GM23338 (cell line): Measurements from ENCODE around the gene ULK4. TPM values are rescaled to one million over a fixed set of nuclear protein-coding genes. Genes with fewer than 3 reads are reported as not detected.

ENCODE experiments used
- ATAC-seq: fragments of 200-7000 bp; cut with Tn5 transposase; 3 replicates; pipeline ENCODE4 v1.9.1; 2020
- DNase-seq: peaks from one replicate; pipeline ENCODE4 v3.0.0-alpha.2; 2015; ENCODE audit warnings: low spot score
- H2AFZ ChIP-seq: fragments of 200-600 bp; sonication (generic); 2 replicates; pipeline ENCODE4 v1.8.0; 2016; ENCODE audit warnings: antibody characterized with exemption, mild to moderate bottlenecking, moderate library complexity
- H3F3A ChIP-seq: fragments of 200-600 bp; sonication (generic); replicated peaks from 2 replicates; pipeline ENCODE4 v1.8.0; 2017; ENCODE audit warnings: antibody characterized with exemption, mixed run types, low read depth
- H3K27ac ChIP-seq: fragments of 200-600 bp; sonication (generic); 2 replicates; pipeline ENCODE4 v1.6.1; 2016; ENCODE audit warnings: low read depth
- H3K27me3 ChIP-seq: fragments of 200-600 bp; sonication (generic); 2 replicates; pipeline ENCODE4 v1.8.0; 2016; ENCODE audit warnings: mild to moderate bottlenecking, mixed run types, moderate library complexity; ENCODE audit not compliant: insufficient read depth
- H3K36me3 ChIP-seq: fragments of 200-600 bp; sonication (generic); 2 replicates; pipeline ENCODE4 v1.8.0; 2016; ENCODE audit warnings: mild to moderate bottlenecking; ENCODE audit not compliant: insufficient read depth
- H3K4me1 ChIP-seq: fragments of 200-600 bp; sonication (generic); 2 replicates; pipeline ENCODE4 v1.8.0; 2016; ENCODE audit warnings: mild to moderate bottlenecking, moderate library complexity; ENCODE audit not compliant: insufficient read depth
- H3K4me2 ChIP-seq: fragments of 200-600 bp; sonication (generic); 2 replicates; pipeline ENCODE4 v1.7.1; 2017; ENCODE audit warnings: mixed run types
- H3K4me3 ChIP-seq: fragments of 200-600 bp; sonication (generic); 2 replicates; pipeline ENCODE4 v1.6.1; 2016; ENCODE audit warnings: mixed run types
- H3K79me2 ChIP-seq: fragments of 200-600 bp; sonication (generic); replicated peaks from 2 replicates; pipeline ENCODE4 v1.8.0; 2017; ENCODE audit warnings: mild to moderate bottlenecking; ENCODE audit not compliant: insufficient read depth
- H3K9me2 ChIP-seq: fragments of 200-600 bp; sonication (generic); 2 replicates; pipeline ENCODE4 v1.8.0; 2017; ENCODE audit not compliant: insufficient read depth
- H4K20me1 ChIP-seq: fragments of 200-600 bp; sonication (generic); replicated peaks from 2 replicates; pipeline ENCODE4 v1.8.0; 2017; ENCODE audit warnings: mild to moderate bottlenecking; ENCODE audit not compliant: insufficient read depth
- H3K27ac Mint-ChIP-seq: 2 replicates; pipeline ENCODE4 v1.8.0; 2020; ENCODE audit warnings: inconsistent platforms, mild to moderate bottlenecking, moderate library complexity, mixed read lengths
- H3K27me3 Mint-ChIP-seq: 3 replicates; pipeline ENCODE4 v1.8.0; 2022; ENCODE audit warnings: low read depth, mild to moderate bottlenecking, moderate library complexity, mixed read lengths, inconsistent platforms; ENCODE audit not compliant: insufficient read depth, poor library complexity
- H3K36me3 Mint-ChIP-seq: 3 replicates; pipeline ENCODE4 v1.8.0; 2021; ENCODE audit warnings: low read depth, mild to moderate bottlenecking, inconsistent platforms, moderate library complexity, mixed read lengths
- H3K4me1 Mint-ChIP-seq: 3 replicates; pipeline ENCODE4 v1.8.0; 2020; ENCODE audit warnings: mild to moderate bottlenecking, inconsistent platforms, mixed read lengths
- H3K4me3 Mint-ChIP-seq: 3 replicates; pipeline ENCODE4 v1.8.0; 2021; ENCODE audit warnings: moderate library complexity, mild to moderate bottlenecking, inconsistent platforms, mixed read lengths
- H3K9me3 Mint-ChIP-seq: 3 replicates; pipeline ENCODE4 v1.8.0; 2020; ENCODE audit warnings: moderate library complexity, mild to moderate bottlenecking, inconsistent platforms, mixed read lengths
- CREB1 ChIP-seq: fragments of 250-450 bp; sonication (Bioruptor Pico); IDR thresholded peaks from 2 replicates; pipeline ENCODE4 v1.5.0; 2020; ENCODE audit warnings: low read depth, mild to moderate bottlenecking, moderate library complexity
- CTCF ChIP-seq, 2 experiments: fragments of 200-600 bp in 1 of 2; sonication (generic) in 1 of 2; conservative IDR thresholded peaks; 2 replicates each; pipeline versions ENCODE4 v1.5.1 to v1.6.1; 2016 to 2017; ENCODE audit warnings: antibody characterized with exemption in 2 of 2, low read depth in 2 of 2, mild to moderate bottlenecking in 2 of 2, moderate library complexity in 1 of 2
- ETS1 ChIP-seq: IDR thresholded peaks from 2 replicates; pipeline ENCODE4 v1.6.1; 2016; ENCODE audit warnings: antibody characterized with exemption
- EZH2 ChIP-seq: fragments of 200-600 bp; sonication (generic); IDR thresholded peaks from one replicate; pipeline ENCODE4 v1.8.0; 2017; ENCODE audit warnings: antibody characterized with exemption, mild to moderate bottlenecking, low read depth; ENCODE audit not compliant: unreplicated experiment
- EZH2phosphoT487 ChIP-seq: fragments of 200-600 bp; sonication (generic); IDR thresholded peaks from one replicate; pipeline ENCODE4 v1.8.1; 2018; ENCODE audit warnings: antibody characterized with exemption; ENCODE audit not compliant: unreplicated experiment
- JUNB ChIP-seq: IDR thresholded peaks from one replicate; pipeline ENCODE4 v1.6.1; 2016; ENCODE audit warnings: antibody characterized with exemption; ENCODE audit not compliant: unreplicated experiment
- NANOG ChIP-seq: IDR thresholded peaks from 2 replicates; pipeline ENCODE4 v1.6.1; 2016; ENCODE audit warnings: antibody characterized with exemption, borderline replicate concordance
- POLR2AphosphoS5 ChIP-seq: IDR thresholded peaks from 2 replicates; pipeline ENCODE4 v1.6.1; 2016; ENCODE audit warnings: antibody characterized with exemption, low read depth
- REST ChIP-seq: IDR thresholded peaks from one replicate; pipeline ENCODE4 v1.6.1; 2018; ENCODE audit warnings: antibody characterized with exemption; ENCODE audit not compliant: unreplicated experiment
- STAT1 ChIP-seq: IDR thresholded peaks from one replicate; pipeline ENCODE4 v1.6.1; 2016; ENCODE audit warnings: antibody characterized with exemption; ENCODE audit not compliant: unreplicated experiment
- ZNF114 ChIP-seq: fragments of 250-450 bp; sonication (Bioruptor Pico); IDR thresholded peaks from 2 replicates; pipeline ENCODE4 v1.5.0; 2020; ENCODE audit warnings: mild to moderate bottlenecking, moderate library complexity
- ZNF331 ChIP-seq: fragments of 250-450 bp; sonication (Bioruptor Pico); IDR thresholded peaks from 2 replicates; pipeline ENCODE4 v1.5.0; 2020; ENCODE audit warnings: low read depth, mild to moderate bottlenecking, moderate library complexity
- polyA plus RNA-seq: library from polyadenylated mRNA; unstranded; fragments of >200 nt; fragmentation: Nextera tagmentation; extraction: Ambion mirVana; gene quantifications from 2 replicates; pipeline ENCODE4 v1.2.1, GENCODE V29; 2016
- total RNA-seq: library from RNA; depleted of rRNA; stranded (reverse); fragments of >200 nt; shearing (Covaris generic); gene quantifications from 2 replicates; pipeline ENCODE4 v1.2.3, GENCODE V29; 2014
- TF ChIP-seq, protein P1 (sequence below): fragments of 250-450 bp; sonication (Bioruptor Pico); IDR thresholded peaks from 2 replicates; pipeline ENCODE4 v1.5.0; 2020; ENCODE audit warnings: mild to moderate bottlenecking, moderate library complexity

The ULK4 gene
- total and polyA plus RNA-seq, 2 experiments from 2014 or later, result 20.8 to 41.4 TPM

DNA sequence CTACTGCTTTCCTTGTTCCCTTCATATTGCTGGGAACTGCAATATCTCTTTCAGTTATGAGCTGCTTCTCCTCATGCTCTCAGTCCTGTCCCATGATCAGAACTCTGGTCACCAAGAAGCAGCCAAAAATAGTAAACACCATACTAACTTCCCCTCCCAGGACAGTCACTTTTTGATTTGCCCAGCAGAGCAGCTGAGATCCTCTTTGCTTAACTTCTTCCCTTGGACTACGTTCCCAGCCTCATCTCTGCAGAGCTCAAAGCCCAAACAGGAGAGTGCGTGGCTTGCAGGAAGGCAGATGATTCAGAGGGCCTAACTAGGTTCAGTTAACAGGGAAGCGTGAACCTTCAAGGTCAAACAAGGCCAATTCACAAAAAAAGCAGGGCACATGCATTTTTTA lies 609.4 kb downstream of the ULK4 start:
- Histone ChIP-seq H3K9me2 (0 out of 2 replicates have a peak, but pooled peaks cover 10% of the 10 kb centered on the region), H3K27me3 (no peaks in the 10 kb centered on the region), H2AFZ (no peak overlapping the region), H4K20me1 (no peaks in the 10 kb centered on the region), H3F3A (no peaks in the 10 kb centered on the region), H3K79me2 (no peaks in the 10 kb centered on the region), H3K4me1 (no peaks in the 10 kb centered on the region), H3K36me3 (no peaks in the 10 kb centered on the region), H3K4me2 (no peak overlapping the region), H3K27ac (no peak overlapping the region), H3K4me3 (no peak overlapping the region)
- H3K9me3 Mint-ChIP-seq, result no peaks in the 10 kb centered on the region
- H3K4me1 Mint-ChIP-seq, result no peaks in the 10 kb centered on the region
- ATAC-seq (no peak), DNase-seq (no peak)
- no peaks in the 10 kb centered on the region for H3K27me3 Mint-ChIP-seq
- H3K36me3 Mint-ChIP-seq, result no peaks in the 10 kb centered on the region
- no peak overlapping the region for H3K4me3 Mint-ChIP-seq
- H3K27ac Mint-ChIP-seq, result no peak overlapping the region
- TF ChIP-seq ZNF114 (CRISPR knock-in tag) (no peak), REST (no peak), CTCF (conservative IDR thresholded peaks at IDR 0.05; ENCODE audit: low read depth in 2 of 2) (no peak), ZNF331 (CRISPR knock-in tag) (no peak), STAT1 (no peak), JUNB (no peak), EZH2phosphoT487 (no peak), ETS1 (no peak), EZH2 (no peak), POLR2AphosphoS5 (no peak), NANOG (no peak), CREB1 (CRISPR knock-in tag) (no peak)
- TF ChIP-seq, protein P1, sequence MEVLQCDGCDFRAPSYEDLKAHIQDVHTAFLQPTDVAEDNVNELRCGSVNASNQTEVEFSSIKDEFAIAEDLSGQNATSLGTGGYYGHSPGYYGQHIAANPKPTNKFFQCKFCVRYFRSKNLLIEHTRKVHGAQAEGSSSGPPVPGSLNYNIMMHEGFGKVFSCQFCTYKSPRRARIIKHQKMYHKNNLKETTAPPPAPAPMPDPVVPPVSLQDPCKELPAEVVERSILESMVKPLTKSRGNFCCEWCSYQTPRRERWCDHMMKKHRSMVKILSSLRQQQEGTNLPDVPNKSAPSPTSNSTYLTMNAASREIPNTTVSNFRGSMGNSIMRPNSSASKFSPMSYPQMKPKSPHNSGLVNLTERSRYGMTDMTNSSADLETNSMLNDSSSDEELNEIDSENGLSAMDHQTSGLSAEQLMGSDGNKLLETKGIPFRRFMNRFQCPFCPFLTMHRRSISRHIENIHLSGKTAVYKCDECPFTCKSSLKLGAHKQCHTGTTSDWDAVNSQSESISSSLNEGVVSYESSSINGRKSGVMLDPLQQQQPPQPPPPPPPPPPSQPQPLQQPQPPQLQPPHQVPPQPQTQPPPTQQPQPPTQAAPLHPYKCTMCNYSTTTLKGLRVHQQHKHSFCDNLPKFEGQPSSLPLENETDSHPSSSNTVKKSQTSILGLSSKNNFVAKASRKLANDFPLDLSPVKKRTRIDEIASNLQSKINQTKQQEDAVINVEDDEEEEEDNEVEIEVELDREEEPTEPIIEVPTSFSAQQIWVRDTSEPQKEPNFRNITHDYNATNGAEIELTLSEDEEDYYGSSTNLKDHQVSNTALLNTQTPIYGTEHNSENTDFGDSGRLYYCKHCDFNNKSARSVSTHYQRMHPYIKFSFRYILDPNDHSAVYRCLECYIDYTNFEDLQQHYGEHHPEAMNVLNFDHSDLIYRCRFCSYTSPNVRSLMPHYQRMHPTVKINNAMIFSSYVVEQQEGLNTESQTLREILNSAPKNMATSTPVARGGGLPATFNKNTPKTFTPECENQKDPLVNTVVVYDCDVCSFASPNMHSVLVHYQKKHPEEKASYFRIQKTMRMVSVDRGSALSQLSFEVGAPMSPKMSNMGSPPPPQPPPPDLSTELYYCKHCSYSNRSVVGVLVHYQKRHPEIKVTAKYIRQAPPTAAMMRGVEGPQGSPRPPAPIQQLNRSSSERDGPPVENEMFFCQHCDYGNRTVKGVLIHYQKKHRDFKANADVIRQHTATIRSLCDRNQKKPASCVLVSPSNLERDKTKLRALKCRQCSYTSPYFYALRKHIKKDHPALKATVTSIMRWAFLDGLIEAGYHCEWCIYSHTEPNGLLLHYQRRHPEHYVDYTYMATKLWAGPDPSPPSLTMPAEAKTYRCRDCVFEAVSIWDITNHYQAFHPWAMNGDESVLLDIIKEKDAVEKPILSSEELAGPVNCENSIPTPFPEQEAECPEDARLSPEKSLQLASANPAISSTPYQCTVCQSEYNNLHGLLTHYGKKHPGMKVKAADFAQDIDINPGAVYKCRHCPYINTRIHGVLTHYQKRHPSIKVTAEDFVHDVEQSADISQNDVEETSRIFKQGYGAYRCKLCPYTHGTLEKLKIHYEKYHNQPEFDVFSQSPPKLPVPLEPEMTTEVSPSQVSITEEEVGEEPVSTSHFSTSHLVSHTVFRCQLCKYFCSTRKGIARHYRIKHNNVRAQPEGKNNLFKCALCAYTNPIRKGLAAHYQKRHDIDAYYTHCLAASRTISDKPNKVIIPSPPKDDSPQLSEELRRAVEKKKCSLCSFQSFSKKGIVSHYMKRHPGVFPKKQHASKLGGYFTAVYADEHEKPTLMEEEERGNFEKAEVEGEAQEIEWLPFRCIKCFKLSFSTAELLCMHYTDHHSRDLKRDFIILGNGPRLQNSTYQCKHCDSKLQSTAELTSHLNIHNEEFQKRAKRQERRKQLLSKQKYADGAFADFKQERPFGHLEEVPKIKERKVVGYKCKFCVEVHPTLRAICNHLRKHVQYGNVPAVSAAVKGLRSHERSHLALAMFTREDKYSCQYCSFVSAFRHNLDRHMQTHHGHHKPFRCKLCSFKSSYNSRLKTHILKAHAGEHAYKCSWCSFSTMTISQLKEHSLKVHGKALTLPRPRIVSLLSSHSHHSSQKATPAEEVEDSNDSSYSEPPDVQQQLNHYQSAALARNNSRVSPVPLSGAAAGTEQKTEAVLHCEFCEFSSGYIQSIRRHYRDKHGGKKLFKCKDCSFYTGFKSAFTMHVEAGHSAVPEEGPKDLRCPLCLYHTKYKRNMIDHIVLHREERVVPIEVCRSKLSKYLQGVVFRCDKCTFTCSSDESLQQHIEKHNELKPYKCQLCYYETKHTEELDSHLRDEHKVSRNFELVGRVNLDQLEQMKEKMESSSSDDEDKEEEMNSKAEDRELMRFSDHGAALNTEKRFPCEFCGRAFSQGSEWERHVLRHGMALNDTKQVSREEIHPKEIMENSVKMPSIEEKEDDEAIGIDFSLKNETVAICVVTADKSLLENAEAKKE (CRISPR knock-in tag), result no peak
